Thymus (tissue), 11 donors: ENCODE results near the gene KLF1. TPM values are rescaled to one million over a fixed set of nuclear protein-coding genes. Genes with fewer than 3 reads are reported as not detected.
"Not testable (repeated sequence)": the region's sequence is repeated elsewhere in the genome, so short reads cannot be mapped to it uniquely, and the experiment has no call there.

ENCODE experiments used
- DNase-seq, 9 donors: peaks; one replicate each; pipeline ENCODE4 v3.0.0-alpha.2; 2013; ENCODE audit warnings: low spot score in 9 of 9, low read depth in 6 of 9, missing footprints in 1 of 9
- H3K27ac ChIP-seq, 2 donors: one replicate each; pipeline ENCODE4 v1.5.1; 2013; ENCODE audit warnings: control low read depth in 1 of 2, low read depth in 1 of 2, low read length in 1 of 2, mild to moderate bottlenecking in 1 of 2, moderate library complexity in 1 of 2
- H3K27me3 ChIP-seq, 2 donors: one replicate each; pipeline ENCODE4 v1.5.1; 2013; ENCODE audit warnings: low read length in 1 of 2; ENCODE audit not compliant: control insufficient read depth in 2 of 2, insufficient read depth in 1 of 2
- H3K36me3 ChIP-seq, 2 donors: one replicate each; pipeline ENCODE4 v1.5.1; 2013; ENCODE audit warnings: low read length in 1 of 2, mild to moderate bottlenecking in 1 of 2, moderate library complexity in 1 of 2; ENCODE audit not compliant: control insufficient read depth in 2 of 2, insufficient read depth in 2 of 2
- H3K4me1 ChIP-seq, 2 donors: one replicate each; pipeline ENCODE4 v1.5.1; 2013; ENCODE audit warnings: low read length in 2 of 2; ENCODE audit not compliant: control insufficient read depth in 2 of 2, insufficient read depth in 2 of 2
- H3K4me3 ChIP-seq, 2 donors: one replicate each; pipeline ENCODE4 v1.5.1; 2013; ENCODE audit warnings: low read length in 2 of 2, control low read depth in 1 of 2, mild to moderate bottlenecking in 1 of 2
- H3K9me3 ChIP-seq, 2 donors: one replicate each; pipeline ENCODE4 v1.5.1; 2013; ENCODE audit warnings: low read length in 1 of 2, mild to moderate bottlenecking in 1 of 2; ENCODE audit not compliant: control insufficient read depth in 2 of 2, insufficient read depth in 1 of 2
- WGBS: extraction: QIAGEN DNeasy Blood & Tissue Kit; methylation state at CpG from one replicate; pipeline ENCODE4 v1.1.7; 2013; 5-methylcytosine and 5-hydroxymethylcytosine counted together
- polyA plus RNA-seq: library from polyadenylated mRNA; stranded (reverse); fragments of 200-250 nt; gene quantifications from one replicate; pipeline ENCODE4 v1.2.3, GENCODE V29; 2013
- total RNA-seq: library from RNA; stranded (reverse); fragments of 120-200 nt; gene quantifications from one replicate; pipeline ENCODE4 v1.2.4, GENCODE V29; 2013
- donor health status: healthy.

Gene KLF1
- total and polyA plus RNA-seq, 2 donors = 0.09 to 2.5 TPM

GRCh38 chr19:12896460-12896859 is 9.5 kb upstream of the KLF1 start:
- Histone ChIP-seq H3K4me3 (no peak overlapping the region), H3K27me3 (no peaks in the 10 kb centered on the region), H3K4me1 (peaks cover 5 to 8% of the 10 kb centered on the region in 2 donors), H3K9me3 (no peaks in the 10 kb centered on the region), H3K36me3 (peaks cover 54 to 62% of the 10 kb centered on the region in 2 donors), H3K27ac (no peak overlapping the region)
- DNase-seq = no peak
- 98% methylated on average over 17 of the region's 17 CpGs for WGBS

DNA sequence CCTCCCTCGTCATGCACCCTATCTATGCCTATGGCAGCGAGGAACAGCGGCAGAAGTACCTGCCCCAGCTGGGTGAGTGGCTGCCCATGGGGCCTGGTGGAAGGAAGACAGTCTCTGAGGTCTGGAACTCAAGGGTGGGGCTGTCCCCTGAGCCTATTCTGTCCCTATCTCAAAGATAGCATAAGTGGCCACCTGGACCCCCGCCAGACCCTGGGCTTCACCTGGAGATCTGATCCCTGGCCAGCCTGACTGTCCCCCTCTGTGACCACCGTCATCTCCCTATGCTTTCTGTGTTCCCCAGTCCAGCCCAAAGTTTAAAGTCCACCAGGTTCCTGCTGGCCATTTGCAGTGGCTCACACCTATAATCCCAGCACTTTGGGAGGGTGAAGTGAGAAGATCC is 6.6 kb upstream of the KLF1 start:
- 97% methylated on average over 5 of the region's 5 CpGs for WGBS

GRCh38 chr19:12891553-12892021 is 4.6 kb upstream of the KLF1 start:
- no peaks in the 10 kb centered on the region for H3K9me3 ChIP-seq
- peaks cover 7 to 16% of the 10 kb centered on the region in 2 donors for H3K4me1 ChIP-seq
- H3K27me3 ChIP-seq = peaks cover 0 to 12% of the 10 kb centered on the region in 2 donors
- no peak for DNase-seq
- no peak overlapping the region for H3K27ac ChIP-seq
- WGBS = 13% methylated on average over 26 of the region's 26 CpGs
- peaks cover 26 to 29% of the 10 kb centered on the region in 2 donors for H3K36me3 ChIP-seq
- peak overlapping the region; percentile 63 to 92 for H3K4me3 ChIP-seq

More for the DNA sequence above, 6.6 kb upstream of the KLF1 start:
- Histone ChIP-seq H3K9me3 (no peaks in the 10 kb centered on the region), H3K27ac (no peak overlapping the region), H3K4me3 (no peak overlapping the region), H3K4me1 (peaks cover 7 to 16% of the 10 kb centered on the region in 2 donors), H3K27me3 (no peaks in the 10 kb centered on the region), H3K36me3 (peaks cover 45 to 46% of the 10 kb centered on the region in 2 donors)
- no peak for DNase-seq

- Histone ChIP-seq H3K27ac (peak within 1 kb of the TSS; percentile 86), H3K9me3 (no peaks in the 10 kb centered on the region), H3K4me3 (peak within 1 kb of the TSS; percentile 63 to 92), H3K27me3 (peaks cover 5 to 19% of the 10 kb centered on the region in 2 donors), H3K36me3 (peaks cover 19 to 22% of the 10 kb centered on the region in 2 donors), H3K4me1 (peaks cover 7 to 16% of the 10 kb centered on the region in 2 donors)
- WGBS = under 1% methylated on average over 49 of the region's 49 CpGs
- peak; percentile 90 to 99 (median 95) for DNase-seq
Observed at GRCh38 chr19:12890787-12891552, 4.0 kb upstream of the KLF1 start, which contains the start of gene GCDH. Gene GCDH, plus strand, starts transcription at chr19:12891160. Its CDS starts 145 bp downstream, at chr19:12891305.

DNA sequence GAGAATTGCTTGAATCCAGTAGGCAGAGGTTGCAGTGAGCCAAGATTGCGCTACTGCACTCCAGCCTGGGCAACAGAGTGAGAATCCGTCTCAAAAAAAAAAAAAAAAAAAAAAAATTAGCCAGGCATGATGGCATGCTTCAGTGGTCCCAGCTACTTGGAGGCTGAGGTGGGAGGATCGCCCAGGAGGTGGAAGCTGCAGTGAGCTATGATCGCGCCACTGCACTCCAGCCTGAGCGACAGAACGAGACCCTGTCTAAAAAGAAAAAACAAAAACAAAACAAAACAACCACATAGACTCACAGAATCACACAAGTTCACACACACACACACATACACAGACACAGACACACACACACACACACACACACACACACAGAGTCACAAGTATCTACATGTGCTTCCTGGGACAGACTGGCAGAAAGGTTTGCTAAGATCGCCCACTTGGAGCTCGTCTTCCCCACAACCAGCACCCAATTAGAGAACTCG is 3.3 kb upstream of the KLF1 start:
- H3K4me3 ChIP-seq = peak overlapping the region; percentile 63 to 92
- H3K4me1 ChIP-seq = peaks cover 7 to 17% of the 10 kb centered on the region in 2 donors
- DNase-seq, H3K9me3 ChIP-seq: not testable (repeated sequence)
- H3K36me3 ChIP-seq = peaks cover 17 to 21% of the 10 kb centered on the region in 2 donors
- WGBS = 38% methylated on average over 10 of the region's 10 CpGs
- H3K27ac ChIP-seq = peak overlapping the region; percentile 86
- peaks cover 11 to 25% of the 10 kb centered on the region in 2 donors for H3K27me3 ChIP-seq

DNA sequence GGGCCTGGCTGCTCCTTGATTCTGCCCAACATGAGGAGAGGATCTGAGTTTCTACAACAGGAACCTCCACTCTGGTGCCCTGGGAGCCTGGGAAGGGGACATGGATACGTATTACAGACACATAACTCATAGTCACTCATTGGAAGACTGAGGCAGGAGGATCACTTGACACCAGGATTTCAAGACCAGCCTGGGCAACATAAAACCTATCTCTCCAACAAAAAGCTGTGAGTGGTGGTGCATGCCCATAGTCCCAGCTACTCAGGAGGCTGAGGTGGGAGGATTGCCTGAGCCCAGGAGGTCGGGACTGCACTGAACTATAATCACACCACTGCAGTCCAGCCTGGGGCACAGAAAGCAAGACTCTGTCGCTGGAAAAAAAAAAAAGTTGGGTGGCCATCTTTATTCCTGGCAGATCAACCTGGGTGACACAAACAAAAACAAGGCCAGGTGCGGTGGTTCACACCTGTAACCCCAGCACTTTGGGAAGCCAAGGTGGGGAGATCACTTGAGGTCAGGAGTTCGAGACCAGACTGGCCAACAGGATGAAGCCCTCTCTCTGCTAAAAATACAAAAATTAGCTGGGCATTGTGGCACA is 1.1 kb upstream of the KLF1 start:
- DNase-seq = no peak
- H3K27ac ChIP-seq = no peak overlapping the region
- peaks cover 3 to 24% of the 10 kb centered on the region in 2 donors for H3K9me3 ChIP-seq
- WGBS = 86% methylated on average over 5 of the region's 5 CpGs
- peaks cover 0 to 1% of the 10 kb centered on the region in 2 donors for H3K36me3 ChIP-seq
- H3K4me1 ChIP-seq = peaks cover 14 to 25% of the 10 kb centered on the region in 2 donors
- H3K27me3 ChIP-seq = peaks cover 22 to 47% of the 10 kb centered on the region in 2 donors
- no peak overlapping the region for H3K4me3 ChIP-seq

DNA sequence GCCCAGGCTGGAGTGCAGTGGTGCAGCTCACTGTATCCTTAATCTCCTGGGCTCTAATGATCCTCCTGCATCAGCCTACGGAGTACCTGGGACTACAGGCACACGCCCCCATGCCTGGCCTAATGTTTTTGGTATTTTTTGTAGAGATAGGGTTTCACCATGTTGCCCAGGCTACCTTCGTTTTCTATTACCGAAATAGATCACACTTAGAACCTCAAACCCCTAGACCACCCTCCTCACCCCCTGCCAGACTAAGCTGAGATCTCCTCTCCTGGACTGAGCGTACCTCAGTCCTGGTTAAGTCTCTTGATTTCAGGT is 391 bp downstream of the KLF1 start:
- peaks cover 3 to 32% of the 10 kb centered on the region in 2 donors for H3K9me3 ChIP-seq
- 91% methylated on average over 5 of the region's 5 CpGs for WGBS
- H3K27ac ChIP-seq = no peak overlapping the region
- no peaks in the 10 kb centered on the region for H3K36me3 ChIP-seq
- H3K4me3 ChIP-seq = no peak overlapping the region
- peaks cover 8 to 25% of the 10 kb centered on the region in 2 donors for H3K4me1 ChIP-seq
- H3K27me3 ChIP-seq = peaks cover 22 to 54% of the 10 kb centered on the region in 2 donors
- no peak for DNase-seq

- Histone ChIP-seq H3K27ac (no peak overlapping the region), H3K4me1 (peaks cover 8 to 25% of the 10 kb centered on the region in 2 donors)
- no peak for DNase-seq
Observed at GRCh38 chr19:12885749-12886650, 1.0 kb downstream of the KLF1 start.

More at GRCh38 chr19:12885749-12886650, 1.0 kb downstream of the KLF1 start:
- H3K9me3 ChIP-seq = peaks cover 3 to 37% of the 10 kb centered on the region in 2 donors
- H3K36me3 ChIP-seq = no peaks in the 10 kb centered on the region
- H3K27me3 ChIP-seq = peaks cover 22 to 56% of the 10 kb centered on the region in 2 donors
- peak overlapping the region; percentile 40 to 56 for H3K4me3 ChIP-seq
- WGBS = 20% methylated on average over 53 of the region's 53 CpGs
